IMR-90 (cell line): Measurements from ENCODE around the gene ST6GALNAC3. TPM values are rescaled to one million over a fixed set of nuclear protein-coding genes. Genes with fewer than 3 reads are reported as not detected.

ENCODE experiments used
- ATAC-seq: fragments of 200-7000 bp; cut with Tn5 transposase; 2 replicates; pipeline ENCODE4 v1.9.1; 2020; ENCODE audit warnings: low read depth, mild to moderate bottlenecking, moderate library complexity
- BruUV-seq: library from RNA; stranded (reverse); fragments of 400-500 nt; replicated peaks from 2 replicates; lab custom pipeline; 2021; lab: Mats Ljungman, UMichigan
- CTCF ChIA-PET: fragments of 300-600 bp; formaldehyde crosslinking; extraction: SDS; loops from one replicate; lab custom pipeline; 2021; ENCODE audit warnings: antibody characterized with exemption; lab: Yijun Ruan, JAX
- POLR2A ChIA-PET: fragments of 300-600 bp; sonication (Branson Sonifier 250); formaldehyde crosslinking; loops from one replicate; lab custom pipeline; 2022; ENCODE audit warnings: antibody characterized with exemption; ENCODE audit not compliant: unreplicated experiment; lab: Charles Lee
- DNase-seq: peaks from one replicate; pipeline ENCODE4 v3.0.0; 2013
- H2AFZ ChIP-seq: replicated peaks from 2 replicates; pipeline ENCODE3; 2013; ENCODE audit warnings: low read length, mild to moderate bottlenecking; ENCODE audit not compliant: poor library complexity
- H2AK5ac ChIP-seq: 2 replicates; pipeline ENCODE4 v1.6.1; 2013; ENCODE audit warnings: low read depth, low read length, inconsistent platforms
- H2AK9ac ChIP-seq: replicated peaks from 2 replicates; pipeline ENCODE3; 2013; ENCODE audit warnings: mild to moderate bottlenecking, low read depth, low read length, moderate library complexity; ENCODE audit not compliant: poor library complexity
- H2BK120ac ChIP-seq: 2 replicates; pipeline ENCODE4 v1.6.1; 2013; ENCODE audit warnings: low read depth, low read length, inconsistent platforms
- H2BK15ac ChIP-seq: 3 replicates; pipeline ENCODE4 v1.6.1; 2013; ENCODE audit warnings: low read depth, low read length, inconsistent platforms
- H2BK20ac ChIP-seq: 2 replicates; pipeline ENCODE4 v1.6.1; 2013; ENCODE audit warnings: low read depth, mild to moderate bottlenecking, inconsistent platforms, low read length, moderate library complexity
- H2BK5ac ChIP-seq: 2 replicates; pipeline ENCODE4 v1.6.1; 2013; ENCODE audit warnings: mild to moderate bottlenecking, low read depth, low read length, inconsistent platforms; ENCODE audit not compliant: poor library complexity, severe bottlenecking
- H3K14ac ChIP-seq: replicated peaks from 2 replicates; pipeline ENCODE4 v1.6.1; 2013; ENCODE audit warnings: low read depth, low read length, inconsistent platforms
- H3K18ac ChIP-seq: 2 replicates; pipeline ENCODE4 v1.6.1; 2013; ENCODE audit warnings: low read depth, low read length, control low read depth
- H3K23ac ChIP-seq: 2 replicates; pipeline ENCODE4 v1.6.1; 2013; ENCODE audit warnings: low read depth, low read length, inconsistent platforms
- H3K27ac ChIP-seq: 2 replicates; pipeline ENCODE4 v1.5.1; 2013; ENCODE audit warnings: mild to moderate bottlenecking, control low read depth, low read length; ENCODE audit not compliant: insufficient read depth
- H3K27me3 ChIP-seq: 2 replicates; pipeline ENCODE4 v1.6.1; 2013; ENCODE audit warnings: low read length; ENCODE audit not compliant: control insufficient read depth, insufficient read depth
- H3K36me3 ChIP-seq: 2 replicates; pipeline ENCODE4 v1.6.1; 2013; ENCODE audit warnings: low read length, mixed read lengths; ENCODE audit not compliant: control insufficient read depth, insufficient read depth
- H3K4ac ChIP-seq: 2 replicates; pipeline ENCODE4 v1.6.1; 2013; ENCODE audit warnings: low read depth, low read length, inconsistent platforms
- H3K4me1 ChIP-seq: 2 replicates; pipeline ENCODE4 v1.6.1; 2013; ENCODE audit warnings: low read length, mixed read lengths; ENCODE audit not compliant: control insufficient read depth, insufficient read depth
- H3K4me2 ChIP-seq: 2 replicates; pipeline ENCODE4 v1.6.1; 2013; ENCODE audit warnings: low read depth, mild to moderate bottlenecking, control low read depth, low read length, moderate library complexity
- H3K4me3 ChIP-seq: 2 replicates; pipeline ENCODE4 v1.5.1; 2013; ENCODE audit warnings: low read depth, mild to moderate bottlenecking, control low read depth, low read length, moderate library complexity; ENCODE audit not compliant: insufficient read depth
- H3K56ac ChIP-seq: 2 replicates; pipeline ENCODE4 v1.6.1; 2013; ENCODE audit warnings: low read length, inconsistent platforms; ENCODE audit not compliant: insufficient read depth; ENCODE audit errors: extremely low read depth
- H3K79me1 ChIP-seq, 2 experiments: 2 replicates each; pipeline ENCODE4 v1.6.1; 2013; ENCODE audit warnings: low read length in 2 of 2, inconsistent platforms in 1 of 2, low read depth in 1 of 2
- H3K9ac ChIP-seq: 2 replicates; pipeline ENCODE4 v1.6.1; 2013; ENCODE audit warnings: low read depth, low read length, control low read depth
- H3K9me1 ChIP-seq: 2 replicates; pipeline ENCODE4 v1.6.1; 2013; ENCODE audit warnings: low read length, inconsistent platforms; ENCODE audit not compliant: insufficient read depth
- H3K9me3 ChIP-seq: 2 replicates; pipeline ENCODE4 v1.6.1; 2013; ENCODE audit warnings: low read length; ENCODE audit not compliant: control insufficient read depth, insufficient read depth
- H4K20me1 ChIP-seq: 2 replicates; pipeline ENCODE4 v1.6.1; 2013; ENCODE audit warnings: low read length, inconsistent platforms; ENCODE audit not compliant: insufficient read depth
- H4K5ac ChIP-seq: 2 replicates; pipeline ENCODE4 v1.6.1; 2013; ENCODE audit warnings: mild to moderate bottlenecking, low read depth, low read length, control low read depth
- H4K8ac ChIP-seq, 2 experiments: 2 replicates each; pipeline ENCODE4 v1.6.1; 2013; ENCODE audit warnings: low read depth in 2 of 2, low read length in 2 of 2, control low read depth in 1 of 2, inconsistent platforms in 1 of 2
- H4K91ac ChIP-seq: 2 replicates; pipeline ENCODE4 v1.6.1; 2013; ENCODE audit warnings: low read depth, low read length, inconsistent platforms; ENCODE audit not compliant: insufficient read depth
- CEBPB ChIP-seq: IDR thresholded peaks from 2 replicates; pipeline ENCODE4 v1.6.1; 2012; ENCODE audit warnings: low read depth, low read length, improper control_type of control experiment
- ELK1 ChIP-seq: fragments of 150-350 bp; IDR thresholded peaks from 2 replicates; pipeline ENCODE4 v1.6.1; 2016; ENCODE audit warnings: low read depth, mild to moderate bottlenecking, low read length, moderate library complexity, borderline replicate concordance
- MAFK ChIP-seq: IDR thresholded peaks from 2 replicates; pipeline ENCODE4 v1.6.1; 2012; ENCODE audit warnings: low read depth, low read length, improper control_type of control experiment
- MXI1 ChIP-seq: IDR thresholded peaks from 2 replicates; pipeline ENCODE4 v1.6.1; 2012; ENCODE audit warnings: low read depth, mild to moderate bottlenecking, low read length, moderate library complexity, borderline replicate concordance
- POLR2A ChIP-seq: IDR thresholded peaks from 2 replicates; pipeline ENCODE4 v1.6.1; 2012; ENCODE audit warnings: mild to moderate bottlenecking, low read depth, low read length
- RAD21 ChIP-seq: IDR thresholded peaks from 2 replicates; pipeline ENCODE4 v1.6.1; 2012; ENCODE audit warnings: low read length, improper control_type of control experiment
- SMC3 ChIP-seq: fragments of 150-350 bp; IDR thresholded peaks from 2 replicates; pipeline ENCODE4 v1.6.1; 2016; ENCODE audit warnings: low read depth, mild to moderate bottlenecking, antibody characterized with exemption, low read length, moderate library complexity
- WGBS, 2 experiments: methylation state at CpG; one replicate each; pipeline versions ENCODE4 v1.1.5 to v1.1.7; 2013; ENCODE audit warnings: missing lambda C conversion rate in 2 of 2; ENCODE audit not compliant: insufficient read length in 1 of 2; ENCODE audit errors: extremely low coverage in 2 of 2; 5-methylcytosine and 5-hydroxymethylcytosine counted together
- dilution Hi-C: fragments of 300-500 bp; cut with HindIII; formaldehyde crosslinking; loops from one replicate; pipeline ENCODE4 v1.14.3; 2018; ENCODE audit warnings: low sequenced_read_pairs; ENCODE audit not compliant: unreplicated experiment
- in situ Hi-C: fragments of 300-500 bp; cut with MboI; formaldehyde crosslinking; loops from 3 replicates; pipeline ENCODE4 v1.14.3; 2019; ENCODE audit warnings: low sequenced_read_pairs, inconsistent platforms, mixed read lengths
- intact Hi-C: fragments of 100-400 bp; cut with micrococcal nuclease; formaldehyde crosslinking; loops from 2 replicates; pipeline ENCODE4 v1.10.0; 2022
- polyA plus RNA-seq, 3 experiments: library from polyadenylated mRNA; depleted of rRNA; stranded (reverse); fragments of >200 nt; gene quantifications; 2 replicates each; pipeline ENCODE4 v1.2.3, GENCODE V29; 2012; ENCODE audit warnings: low replicate concordance in 1 of 3
- total RNA-seq: library from RNA; depleted of rRNA; stranded (reverse); fragments of >200 nt; gene quantifications from 2 replicates; pipeline ENCODE4 v1.2.3, GENCODE V29; 2012
- TF ChIP-seq, protein P1 (sequence below): conservative IDR thresholded peaks from 2 replicates; pipeline ENCODE4 v1.5.1; 2012; ENCODE audit warnings: mild to moderate bottlenecking, low read depth, low read length, improper control_type of control experiment

Gene ST6GALNAC3
- total and polyA plus RNA-seq, 2 of the 4 experiments (the other 2 are of a cell fraction), result 0.65 to 1.3 TPM

- Histone ChIP-seq H2AK9ac (no peak overlapping the region), H4K5ac (no peak overlapping the region), H2AFZ (no peak overlapping the region), H2BK5ac (no peak overlapping the region), H3K56ac (no peak overlapping the region), H4K8ac (no peak overlapping the region), H3K4me1 (no peaks in the 10 kb centered on the region), H3K4me3 (no peak overlapping the region), H3K18ac (no peak overlapping the region), H2AK5ac (no peak overlapping the region), H3K27me3 (no peaks in the 10 kb centered on the region), H3K4me2 (no peak overlapping the region), H3K14ac (no peak overlapping the region), H3K9me1 (no peaks in the 10 kb centered on the region), H3K36me3 (no peaks in the 10 kb centered on the region), H3K9ac (no peak overlapping the region), H2BK120ac (no peak overlapping the region), H3K79me1 (no peaks in the 10 kb centered on the region), H3K9me3 (no peaks in the 10 kb centered on the region), H4K91ac (no peak overlapping the region), H4K20me1 (no peaks in the 10 kb centered on the region), H3K4ac (no peak overlapping the region), H2BK15ac (no peak overlapping the region), H2BK20ac (no peak overlapping the region), H3K23ac (no peak overlapping the region), H3K27ac (no peak overlapping the region)
- CTCF ChIA-PET, result interaction anchor here (0.6 kb wide), 1 partner anchor 17 kb away, joined by 3 read pairs; no protein-coding TSS in a partner anchor
- dilution Hi-C loops, result no loop called here
- no CpG with 5 or more reads among the region's 3 CpGs for WGBS, 2 experiments
- POLR2A ChIA-PET, result no interaction called here
- in situ Hi-C loops, result loop anchor here (10.0 kb wide), 1 partner anchor 814 kb away; no protein-coding TSS in a partner anchor
- intact Hi-C loops, result loop anchor here (1.0 to 10.0 kb wide), 7 partner anchors 179 to 795 kb away; partner anchors contain the start of gene ST6GALNAC5
- TF ChIP-seq SMC3, result peak; percentile 66
- TF ChIP-seq, protein P1, sequence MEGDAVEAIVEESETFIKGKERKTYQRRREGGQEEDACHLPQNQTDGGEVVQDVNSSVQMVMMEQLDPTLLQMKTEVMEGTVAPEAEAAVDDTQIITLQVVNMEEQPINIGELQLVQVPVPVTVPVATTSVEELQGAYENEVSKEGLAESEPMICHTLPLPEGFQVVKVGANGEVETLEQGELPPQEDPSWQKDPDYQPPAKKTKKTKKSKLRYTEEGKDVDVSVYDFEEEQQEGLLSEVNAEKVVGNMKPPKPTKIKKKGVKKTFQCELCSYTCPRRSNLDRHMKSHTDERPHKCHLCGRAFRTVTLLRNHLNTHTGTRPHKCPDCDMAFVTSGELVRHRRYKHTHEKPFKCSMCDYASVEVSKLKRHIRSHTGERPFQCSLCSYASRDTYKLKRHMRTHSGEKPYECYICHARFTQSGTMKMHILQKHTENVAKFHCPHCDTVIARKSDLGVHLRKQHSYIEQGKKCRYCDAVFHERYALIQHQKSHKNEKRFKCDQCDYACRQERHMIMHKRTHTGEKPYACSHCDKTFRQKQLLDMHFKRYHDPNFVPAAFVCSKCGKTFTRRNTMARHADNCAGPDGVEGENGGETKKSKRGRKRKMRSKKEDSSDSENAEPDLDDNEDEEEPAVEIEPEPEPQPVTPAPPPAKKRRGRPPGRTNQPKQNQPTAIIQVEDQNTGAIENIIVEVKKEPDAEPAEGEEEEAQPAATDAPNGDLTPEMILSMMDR, result peak; percentile 89
- no peak for TF ChIP-seq POLR2A
- TF ChIP-seq MXI1, result no peak
- TF ChIP-seq CEBPB, result 0 out of 2 replicates have a peak, but pooled peaks have one; percentile 34
- TF ChIP-seq MAFK, result no peak
- TF ChIP-seq RAD21, result peak; percentile 85
- TF ChIP-seq ELK1, result no peak
- DNase-seq (peak; percentile 77), ATAC-seq (peak; percentile 96)
- no TSS peak for BruUV-seq
Observed at GRCh38 chr1:76330991-76331603, 256.6 kb downstream of the ST6GALNAC3 start.
